Stomach (tissue), 9 donors: Measurements from ENCODE around the gene NGB. TPM values are rescaled to one million over a fixed set of nuclear protein-coding genes. Genes with fewer than 3 reads are reported as not detected.

Experiments
- DNase-seq, 2 donors: peaks; one replicate each; pipeline versions ENCODE4 v3.0.0 to v3.0.0-alpha.2; 2013 to 2019
- H3K27ac ChIP-seq, 5 donors: fragments of 200-600 bp in 4 of 5; sonication (generic) in 4 of 5; one replicate each; pipeline ENCODE4 v1.5.1; 2013 to 2019; ENCODE audit warnings: mild to moderate bottlenecking in 1 of 5, moderate library complexity in 1 of 5
- H3K27me3 ChIP-seq, 3 donors: fragments of 200-600 bp; sonication (generic); one replicate each; pipeline ENCODE4 v1.5.1; 2017 to 2019; ENCODE audit warnings: mixed run types in 1 of 3
- H3K36me3 ChIP-seq, 4 donors: fragments of 200-600 bp; sonication (generic); 1 replicate in 3 of 4; 2 replicates in 1 of 4; pipeline ENCODE4 v1.5.1; 2016 to 2019
- H3K4me1 ChIP-seq, 4 donors: fragments of 200-600 bp; sonication (generic); one replicate each; pipeline ENCODE4 v1.5.1; 2016 to 2019
- H3K4me3 ChIP-seq, 4 donors: fragments of 200-600 bp; sonication (generic) in 3 of 4; one replicate each; pipeline ENCODE4 v1.5.1; 2016 to 2019; ENCODE audit warnings: mild to moderate bottlenecking in 1 of 4
- H3K9me3 ChIP-seq, 4 donors: fragments of 200-600 bp; sonication (generic); one replicate each; pipeline ENCODE4 v1.5.1; 2016 to 2019
- EP300 ChIP-seq: sonication (generic); formaldehyde crosslinking; IDR thresholded peaks from one replicate; pipeline ENCODE4 v1.6.1; 2017; ENCODE audit warnings: antibody characterized with exemption
- POLR2A ChIP-seq, 4 donors: fragments of 450-650 bp; IDR thresholded peaks; one replicate each; pipeline ENCODE4 v1.6.1; 2016; ENCODE audit warnings: antibody characterized with exemption in 4 of 4, control low read depth in 2 of 4, mild to moderate bottlenecking in 1 of 4, moderate library complexity in 1 of 4
- POLR2AphosphoS5 ChIP-seq, 3 donors: sonication (generic); formaldehyde crosslinking; IDR thresholded peaks; one replicate each; pipeline ENCODE4 v1.6.1; 2016; ENCODE audit warnings: antibody characterized with exemption in 3 of 3
- WGBS, 5 donors: extraction: QIAGEN DNeasy Blood & Tissue Kit in 3 of 5; methylation state at CpG; one replicate each; pipeline versions ENCODE4 v1.1.5 to v1.1.7; 2013 to 2018; 5-methylcytosine and 5-hydroxymethylcytosine counted together
- intact Hi-C: fragments of 100-400 bp; cut with DNase I; formaldehyde crosslinking; loops from one replicate; pipeline ENCODE4 v1.15.1; 2023; ENCODE audit warnings: low total_unique reads
- polyA plus RNA-seq, 3 donors: library from polyadenylated mRNA; stranded (reverse); fragments of 200-250 nt; gene quantifications; one replicate each; pipeline ENCODE4 v1.2.3, GENCODE V29; 2013
- total RNA-seq, 5 donors: library from RNA; depleted of rRNA; stranded (reverse); fragments of >200 nt; gene quantifications; one replicate each; pipeline versions ENCODE4 v1.1.0 to v1.2.3, GENCODE V29; 2014 to 2016
- TF ChIP-seq, protein P1 (sequence below), 7 experiments: fragments of 450-650 bp in 4 of 7; fragments of 200-600 bp in 3 of 7; sonication (generic) in 3 of 7; IDR thresholded peaks; one replicate each; pipeline ENCODE4 v1.5.1; 2016 to 2019; ENCODE audit warnings: antibody characterized with exemption in 7 of 7, control low read depth in 2 of 7, mild to moderate bottlenecking in 1 of 7
- donor health status: healthy with polysubstance abuse.
- donor health status: Bipolar disorder and iron deficiency.
- donor health status: healthy.

The NGB gene
- total and polyA plus RNA-seq, 8 donors = 0.18 to 47.2 (median 1.8) TPM; not detected in 3

DNA sequence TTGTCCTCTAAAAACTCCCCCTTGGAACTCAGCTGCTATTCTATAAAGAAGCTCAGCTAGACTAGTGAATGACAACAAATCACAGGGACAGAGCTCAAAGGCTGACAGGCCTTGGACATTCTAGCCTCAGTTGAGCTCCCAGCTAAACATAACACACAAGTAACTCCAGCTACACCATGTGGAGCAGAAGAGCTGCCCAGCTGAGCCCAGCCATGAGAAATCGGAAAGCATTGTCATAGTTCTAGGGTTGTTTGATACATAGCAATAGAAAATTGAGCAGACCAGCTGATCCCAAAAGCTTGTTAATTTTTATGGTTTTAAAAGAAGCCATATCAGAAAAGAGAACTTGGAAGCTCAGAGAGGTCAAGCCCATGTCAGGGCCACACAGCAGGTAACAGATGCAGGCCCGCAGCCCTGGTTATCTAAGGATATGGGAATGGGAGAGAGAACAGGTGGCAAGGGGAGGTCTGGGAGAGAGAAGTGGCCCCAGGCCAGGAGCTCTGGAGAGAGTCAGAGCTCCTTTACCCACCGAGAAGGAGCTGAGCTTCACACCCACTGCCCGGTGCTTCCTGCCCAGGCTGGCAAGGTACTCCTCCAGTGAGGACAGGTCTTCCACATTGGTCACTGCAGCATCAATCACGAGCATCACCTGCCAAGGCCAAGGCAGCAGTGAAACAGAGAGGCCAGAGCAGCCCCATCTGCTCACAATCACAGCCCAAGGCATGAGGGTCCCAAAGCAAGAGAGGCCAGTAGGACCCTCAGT, 2.9 kb downstream of the NGB start:
- H3K4me3 ChIP-seq = no peak overlapping the region
- intact Hi-C loops = no loop called here
- DNase-seq = no peak
- no peak for TF ChIP-seq POLR2AphosphoS5 (IDR thresholded peaks at IDR 0.05)
- TF ChIP-seq, protein P1, sequence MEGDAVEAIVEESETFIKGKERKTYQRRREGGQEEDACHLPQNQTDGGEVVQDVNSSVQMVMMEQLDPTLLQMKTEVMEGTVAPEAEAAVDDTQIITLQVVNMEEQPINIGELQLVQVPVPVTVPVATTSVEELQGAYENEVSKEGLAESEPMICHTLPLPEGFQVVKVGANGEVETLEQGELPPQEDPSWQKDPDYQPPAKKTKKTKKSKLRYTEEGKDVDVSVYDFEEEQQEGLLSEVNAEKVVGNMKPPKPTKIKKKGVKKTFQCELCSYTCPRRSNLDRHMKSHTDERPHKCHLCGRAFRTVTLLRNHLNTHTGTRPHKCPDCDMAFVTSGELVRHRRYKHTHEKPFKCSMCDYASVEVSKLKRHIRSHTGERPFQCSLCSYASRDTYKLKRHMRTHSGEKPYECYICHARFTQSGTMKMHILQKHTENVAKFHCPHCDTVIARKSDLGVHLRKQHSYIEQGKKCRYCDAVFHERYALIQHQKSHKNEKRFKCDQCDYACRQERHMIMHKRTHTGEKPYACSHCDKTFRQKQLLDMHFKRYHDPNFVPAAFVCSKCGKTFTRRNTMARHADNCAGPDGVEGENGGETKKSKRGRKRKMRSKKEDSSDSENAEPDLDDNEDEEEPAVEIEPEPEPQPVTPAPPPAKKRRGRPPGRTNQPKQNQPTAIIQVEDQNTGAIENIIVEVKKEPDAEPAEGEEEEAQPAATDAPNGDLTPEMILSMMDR (IDR thresholded peaks at IDR 0.05) = no peak
- no peak for TF ChIP-seq EP300
- TF ChIP-seq POLR2A (IDR thresholded peaks at IDR 0.05) = no peak
- WGBS, 5 donors = 85 to 89% (median 88%) methylated on average over 5 of the region's 5 CpGs
- peaks cover 0 to 17% (median 9%) of the 10 kb centered on the region in 4 donors for H3K4me1 ChIP-seq
- no peak overlapping the region for H3K27ac ChIP-seq
- peaks cover 8 to 66% (median 32%) of the 10 kb centered on the region in 3 donors for H3K27me3 ChIP-seq
- H3K9me3 ChIP-seq = peaks cover 0 to 17% (median 14%) of the 10 kb centered on the region in 4 donors
- no peaks in the 10 kb centered on the region for H3K36me3 ChIP-seq

DNA sequence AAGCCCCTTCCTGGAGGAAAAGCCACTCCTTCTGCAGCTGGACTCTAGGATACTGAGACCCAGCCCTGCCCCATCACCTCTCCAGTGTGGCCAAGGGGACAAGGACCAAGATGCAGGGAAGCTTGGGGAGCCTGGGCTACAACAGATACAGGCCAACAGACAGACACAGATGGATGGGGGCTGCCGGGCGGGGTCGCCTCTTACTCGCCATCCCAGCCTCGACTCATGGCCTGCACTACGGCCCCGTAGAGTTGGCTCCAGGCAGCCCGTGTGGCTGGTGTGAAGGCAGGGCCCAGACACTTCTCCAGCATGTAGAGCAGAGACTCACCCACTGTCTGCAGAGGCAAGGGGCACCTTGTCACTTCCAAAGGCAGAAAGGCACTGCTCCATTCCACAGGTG, 4.7 kb downstream of the NGB start:
- H3K36me3 ChIP-seq = no peaks in the 10 kb centered on the region
- no peak overlapping the region for H3K27ac ChIP-seq
- peaks cover 7 to 51% (median 27%) of the 10 kb centered on the region in 3 donors for H3K27me3 ChIP-seq
- no peak for DNase-seq
- intact Hi-C loops = no loop called here
- WGBS, 5 donors = 82 to 91% (median 86%) methylated on average over 6 to 8 of the region's 8 CpGs
- H3K4me1 ChIP-seq = peaks cover 0 to 14% (median 9%) of the 10 kb centered on the region in 4 donors
- peaks cover 0 to 17% (median 14%) of the 10 kb centered on the region in 4 donors for H3K9me3 ChIP-seq
- H3K4me3 ChIP-seq = no peak overlapping the region
- TF ChIP-seq, protein P1 (IDR thresholded peaks at IDR 0.05) = no peak
- TF ChIP-seq POLR2AphosphoS5 (IDR thresholded peaks at IDR 0.05) = no peak
- TF ChIP-seq POLR2A (IDR thresholded peaks at IDR 0.05) = no peak
- TF ChIP-seq EP300 = no peak

DNA sequence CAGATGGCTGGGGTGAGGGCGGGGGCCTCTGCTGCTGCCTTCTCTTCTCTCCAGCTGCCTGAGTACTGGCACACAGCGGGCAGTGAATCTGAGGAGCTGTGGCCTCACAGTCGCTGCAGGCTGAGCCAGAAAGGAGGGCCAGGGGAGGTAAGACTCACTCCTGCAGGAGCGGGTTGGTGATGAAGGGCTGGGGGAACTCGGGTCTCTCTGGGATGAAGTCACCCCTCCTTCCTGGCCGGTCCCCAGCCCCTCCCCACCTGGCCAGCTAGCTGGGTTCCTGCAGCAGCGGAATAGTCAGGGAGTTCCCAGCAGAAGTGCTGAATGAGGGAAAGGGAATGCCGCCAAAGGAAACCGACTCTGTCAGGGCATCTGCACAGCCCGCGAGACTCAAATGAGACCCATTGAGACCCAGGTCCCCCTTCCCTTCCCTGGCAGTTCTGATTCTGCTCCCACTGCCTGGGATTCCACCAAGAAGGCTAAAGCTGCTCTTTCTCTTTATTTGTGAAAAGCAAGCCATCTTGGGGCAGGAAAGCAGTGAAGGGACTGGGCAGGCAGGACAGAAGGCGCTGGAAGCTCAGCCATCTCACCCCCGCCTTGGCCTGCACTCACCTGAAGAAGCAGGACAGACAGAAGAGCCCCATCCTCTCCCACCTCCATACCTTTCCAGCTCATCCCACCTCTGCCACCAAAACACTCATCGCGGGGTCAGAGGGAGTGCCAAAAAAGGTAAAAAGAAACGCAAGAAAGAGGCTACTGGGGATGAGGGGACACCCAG, 5.3 kb downstream of the NGB start:
- Histone ChIP-seq H3K4me3 (no peak overlapping the region), H3K4me1 (peaks cover 0 to 8% (median 3%) of the 10 kb centered on the region in 4 donors), H3K27ac (no peak overlapping the region), H3K9me3 (peaks cover 0 to 17% (median 14%) of the 10 kb centered on the region in 4 donors), H3K36me3 (no peaks in the 10 kb centered on the region), H3K27me3 (peaks cover 1 to 51% (median 21%) of the 10 kb centered on the region in 3 donors)
- DNase-seq = no peak
- WGBS, 5 donors = 62 to 76% (median 75%) methylated on average over 15 to 16 of the region's 16 CpGs
- intact Hi-C loops = no loop called here
- TF ChIP-seq EP300 (no peak), POLR2A (IDR thresholded peaks at IDR 0.05) (no peak), POLR2AphosphoS5 (IDR thresholded peaks at IDR 0.05) (no peak)
- TF ChIP-seq, protein P1 (IDR thresholded peaks at IDR 0.05) = no peak

DNA sequence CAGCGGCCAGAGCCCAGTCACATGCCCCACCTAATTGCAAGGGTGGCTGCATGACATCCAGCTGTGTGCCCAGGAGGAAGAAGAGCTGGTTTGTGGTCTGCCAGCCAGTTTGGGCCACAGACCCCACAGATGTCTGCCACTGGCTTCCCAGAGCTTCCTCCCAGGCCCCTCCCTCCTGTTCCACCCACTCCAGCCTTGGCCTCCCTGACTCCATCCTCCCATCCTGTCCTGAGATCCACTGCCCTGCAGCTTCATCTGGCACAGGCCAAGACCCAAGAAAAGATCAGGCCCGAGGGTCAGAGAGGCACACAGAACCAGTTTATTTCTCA, 5.9 kb downstream of the NGB start:
- DNase-seq = no peak
- WGBS, 5 donors = 65 to 78% (median 68%) methylated on average over 2 of the region's 2 CpGs

More for the DNA sequence above, 5.9 kb downstream of the NGB start:
- intact Hi-C loops = no loop called here
- H3K27ac ChIP-seq = no peak overlapping the region
- H3K27me3 ChIP-seq = peaks cover 0 to 51% (median 18%) of the 10 kb centered on the region in 3 donors
- H3K9me3 ChIP-seq = peaks cover 0 to 17% (median 14%) of the 10 kb centered on the region in 4 donors
- H3K36me3 ChIP-seq = no peaks in the 10 kb centered on the region
- H3K4me3 ChIP-seq = no peak overlapping the region
- peaks cover 0 to 2% (median 0%) of the 10 kb centered on the region in 4 donors for H3K4me1 ChIP-seq
- TF ChIP-seq EP300 = no peak
- TF ChIP-seq, protein P1 (IDR thresholded peaks at IDR 0.05) = no peak
- no peak for TF ChIP-seq POLR2A (IDR thresholded peaks at IDR 0.05)
- no peak for TF ChIP-seq POLR2AphosphoS5 (IDR thresholded peaks at IDR 0.05)
